ENCODE measurements around the gene ZNF579. TPM values are rescaled to one million over a fixed set of nuclear protein-coding genes. Genes with fewer than 3 reads are reported as not detected.
"Not testable (repeated sequence)": the region's sequence is repeated elsewhere in the genome, so short reads cannot be mapped to it uniquely, and the experiment has no call there.

The ZNF579 gene
- total RNA-seq, 1 donor from 2014 or later: 1.4 TPM

- no peak for DNase-seq (ENCODE audit: low spot score)
Measured at GRCh38 chr19:55540619-55541018, 40.0 kb downstream of the ZNF579 start.

- DNase-seq (ENCODE audit: low spot score): no peak
Measured at GRCh38 chr19:55539090-55539984, 41.3 kb downstream of the ZNF579 start.

- no peak for DNase-seq (ENCODE audit: low spot score)
Measured at GRCh38 chr19:55538132-55538531, 42.5 kb downstream of the ZNF579 start.

- no peak for DNase-seq (ENCODE audit: low spot score)
Measured at GRCh38 chr19:55537741-55538111, 42.9 kb downstream of the ZNF579 start.

GRCh38 chr19:55536951-55537740 lies 43.5 kb downstream of the ZNF579 start, which contains the start of gene SBK2:
TSS of gene SBK2 (minus strand) at chr19:55537133. CDS start at chr19:55536294, 839 bp downstream.
- no peak for DNase-seq (ENCODE audit: low spot score)

GRCh38 chr19:55536366-55536765 lies 44.3 kb downstream of the ZNF579 start:
- DNase-seq (ENCODE audit: low spot score): no peak

GRCh38 chr19:55535965-55536350 lies 44.7 kb downstream of the ZNF579 start:
- no peak for DNase-seq (ENCODE audit: low spot score)

GRCh38 chr19:55535173-55535964 lies 45.3 kb downstream of the ZNF579 start:
- DNase-seq (ENCODE audit: low spot score): no peak

- DNase-seq (ENCODE audit: low spot score): not testable (repeated sequence)
Measured at GRCh38 chr19:55534280-55534679, 46.4 kb downstream of the ZNF579 start.

GRCh38 chr19:55530996-55531395 lies 49.7 kb downstream of the ZNF579 start:
- DNase-seq (ENCODE audit: low spot score): no peak

GRCh38 chr19:55529636-55530234 lies 50.9 kb downstream of the ZNF579 start:
- DNase-seq (ENCODE audit: low spot score): no peak

GRCh38 chr19:55528030-55528803 lies 52.4 kb downstream of the ZNF579 start:
- DNase-seq (ENCODE audit: low spot score): no peak

GRCh38 chr19:55527197-55528029 lies 53.2 kb downstream of the ZNF579 start:
- no peak for DNase-seq (ENCODE audit: low spot score)

Other genes with a start within 250 kb of the ZNF579 start
- gene KMT5C, start 241.0 kb downstream of the ZNF579 start, total RNA-seq (ENCODE audit: insufficient read depth, low replicate concordance): 10.6 TPM
- gene COX6B2, start 226.1 kb downstream of the ZNF579 start, total RNA-seq (ENCODE audit: insufficient read depth, low replicate concordance): not detected
- gene GARIN5B, start 217.6 kb downstream of the ZNF579 start, total RNA-seq (ENCODE audit: insufficient read depth, low replicate concordance): not detected
- gene IL11, start 210.4 kb downstream of the ZNF579 start, total RNA-seq (ENCODE audit: insufficient read depth, low replicate concordance): 12.0 TPM
- gene TMEM190, start 204.0 kb downstream of the ZNF579 start, total RNA-seq (ENCODE audit: insufficient read depth, low replicate concordance): not detected
- 8.9 TPM for gene TMEM238, start 196.6 kb downstream of the ZNF579 start, total RNA-seq (ENCODE audit: insufficient read depth, low replicate concordance)
- 227 TPM for gene RPL28, start 194.9 kb downstream of the ZNF579 start, total RNA-seq (ENCODE audit: insufficient read depth, low replicate concordance)
- gene UBE2S, start 173.1 kb downstream of the ZNF579 start, total RNA-seq (ENCODE audit: insufficient read depth, low replicate concordance): 19.3 TPM
- gene SHISA7, start 137.5 kb downstream of the ZNF579 start, total RNA-seq (ENCODE audit: insufficient read depth, low replicate concordance): 1.2 TPM
- gene ISOC2, start 119.2 kb downstream of the ZNF579 start, total RNA-seq (ENCODE audit: insufficient read depth, low replicate concordance): 15.9 TPM
- 3.9 TPM for gene C19orf85, start 116.1 kb downstream of the ZNF579 start, total RNA-seq (ENCODE audit: insufficient read depth, low replicate concordance)
- 1.7 TPM for gene ZNF628, start 104.2 kb downstream of the ZNF579 start, total RNA-seq (ENCODE audit: insufficient read depth, low replicate concordance)
- gene NAT14, start 95.7 kb downstream of the ZNF579 start, total RNA-seq (ENCODE audit: insufficient read depth, low replicate concordance): 18.8 TPM
- 67.9 TPM for gene SSC5D, start 92.4 kb downstream of the ZNF579 start, total RNA-seq (ENCODE audit: insufficient read depth, low replicate concordance)
- gene SBK2, start 43.7 kb downstream of the ZNF579 start, total RNA-seq (ENCODE audit: insufficient read depth, low replicate concordance): not detected
- not detected for gene SBK3, start 35.3 kb downstream of the ZNF579 start, total RNA-seq (ENCODE audit: insufficient read depth, low replicate concordance)
- 2.4 TPM for gene FIZ1, start 18.7 kb upstream of the ZNF579 start, total RNA-seq (ENCODE audit: insufficient read depth, low replicate concordance)
- 7.2 TPM for gene ZNF524, start 19.4 kb upstream of the ZNF579 start, total RNA-seq (ENCODE audit: insufficient read depth, low replicate concordance)
- 0.72 TPM for gene ZNF865, start 24.8 kb upstream of the ZNF579 start, total RNA-seq (ENCODE audit: insufficient read depth, low replicate concordance)
- 5.1 TPM for gene ZNF784, start 43.7 kb upstream of the ZNF579 start, total RNA-seq (ENCODE audit: insufficient read depth, low replicate concordance)
- gene ZNF580, start 60.2 kb upstream of the ZNF579 start, total RNA-seq (ENCODE audit: insufficient read depth, low replicate concordance): 17.1 TPM
- 20.0 TPM for gene ZNF581, start 62.8 kb upstream of the ZNF579 start, total RNA-seq (ENCODE audit: insufficient read depth, low replicate concordance)
- gene CCDC106, start 67.4 kb upstream of the ZNF579 start, total RNA-seq (ENCODE audit: insufficient read depth, low replicate concordance): 9.4 TPM
- 40.7 TPM for gene U2AF2, start 74.2 kb upstream of the ZNF579 start, total RNA-seq (ENCODE audit: insufficient read depth, low replicate concordance)
- gene EPN1, start 94.4 kb upstream of the ZNF579 start, total RNA-seq (ENCODE audit: insufficient read depth, low replicate concordance): 7.5 TPM
- gene NLRP9, start 157.6 kb upstream of the ZNF579 start, total RNA-seq (ENCODE audit: insufficient read depth, low replicate concordance): 1.2 TPM
- gene RFPL4A, start 178.2 kb upstream of the ZNF579 start, total RNA-seq (ENCODE audit: insufficient read depth, low replicate concordance): not detected
- gene RFPL4AL1, start 188.3 kb upstream of the ZNF579 start, total RNA-seq (ENCODE audit: insufficient read depth, low replicate concordance): 20.2 TPM

Data from umbilical cord (tissue), 2 donors.